HL-60 (cell line): ENCODE data around the gene ZFAND3.

Experiments
- CTCF ChIP-seq: IDR thresholded peaks from one replicate; pipeline ENCODE4 v1.5.1; 2011; ENCODE audit warnings: low read length, control low read depth, inconsistent platforms; ENCODE audit not compliant: insufficient read depth
- POLR2AphosphoS5 ChIP-seq: IDR thresholded peaks from 2 replicates; pipeline ENCODE4 v1.6.1; 2012; ENCODE audit warnings: low read depth

- no peak for TF ChIP-seq CTCF
- TF ChIP-seq POLR2AphosphoS5, result no peak
These were observed 84.1 kb downstream of the ZFAND3 start for GRCh38 chr6:37903351-37904340.
